ENCODE results near the gene MKNK1.

The MKNK1 gene

GRCh38 chr1:46575300-46575699 is 28.8 kb downstream of the MKNK1 start:
- DNase-seq = no peak

GRCh38 chr1:46571691-46572225 is 32.3 kb downstream of the MKNK1 start:
- Histone ChIP-seq H3K4me3 (ENCODE audit: low read depth, low read length) (no peak overlapping the region), H3K36me3 (no peaks in the 10 kb centered on the region), H3K4me1 (no peaks in the 10 kb centered on the region), H3K27me3 (no peaks in the 10 kb centered on the region), H3K9me3 (no peaks in the 10 kb centered on the region)
- no peak for DNase-seq
- TF ChIP-seq, protein P1, sequence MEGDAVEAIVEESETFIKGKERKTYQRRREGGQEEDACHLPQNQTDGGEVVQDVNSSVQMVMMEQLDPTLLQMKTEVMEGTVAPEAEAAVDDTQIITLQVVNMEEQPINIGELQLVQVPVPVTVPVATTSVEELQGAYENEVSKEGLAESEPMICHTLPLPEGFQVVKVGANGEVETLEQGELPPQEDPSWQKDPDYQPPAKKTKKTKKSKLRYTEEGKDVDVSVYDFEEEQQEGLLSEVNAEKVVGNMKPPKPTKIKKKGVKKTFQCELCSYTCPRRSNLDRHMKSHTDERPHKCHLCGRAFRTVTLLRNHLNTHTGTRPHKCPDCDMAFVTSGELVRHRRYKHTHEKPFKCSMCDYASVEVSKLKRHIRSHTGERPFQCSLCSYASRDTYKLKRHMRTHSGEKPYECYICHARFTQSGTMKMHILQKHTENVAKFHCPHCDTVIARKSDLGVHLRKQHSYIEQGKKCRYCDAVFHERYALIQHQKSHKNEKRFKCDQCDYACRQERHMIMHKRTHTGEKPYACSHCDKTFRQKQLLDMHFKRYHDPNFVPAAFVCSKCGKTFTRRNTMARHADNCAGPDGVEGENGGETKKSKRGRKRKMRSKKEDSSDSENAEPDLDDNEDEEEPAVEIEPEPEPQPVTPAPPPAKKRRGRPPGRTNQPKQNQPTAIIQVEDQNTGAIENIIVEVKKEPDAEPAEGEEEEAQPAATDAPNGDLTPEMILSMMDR (IDR thresholded peaks at IDR 0.05; ENCODE audit: low read depth, low read length) = no peak

More at GRCh38 chr1:46575300-46575699, 28.8 kb downstream of the MKNK1 start:
- no peaks in the 10 kb centered on the region for H3K36me3 ChIP-seq
- no peaks in the 10 kb centered on the region for H3K27me3 ChIP-seq
- no peaks in the 10 kb centered on the region for H3K9me3 ChIP-seq
- no peaks in the 10 kb centered on the region for H3K4me1 ChIP-seq
- TF ChIP-seq, protein P1 (IDR thresholded peaks at IDR 0.05; ENCODE audit: low read depth, low read length) = no peak
- H3K4me3 ChIP-seq (ENCODE audit: low read depth, low read length) = no peak overlapping the region

DNA sequence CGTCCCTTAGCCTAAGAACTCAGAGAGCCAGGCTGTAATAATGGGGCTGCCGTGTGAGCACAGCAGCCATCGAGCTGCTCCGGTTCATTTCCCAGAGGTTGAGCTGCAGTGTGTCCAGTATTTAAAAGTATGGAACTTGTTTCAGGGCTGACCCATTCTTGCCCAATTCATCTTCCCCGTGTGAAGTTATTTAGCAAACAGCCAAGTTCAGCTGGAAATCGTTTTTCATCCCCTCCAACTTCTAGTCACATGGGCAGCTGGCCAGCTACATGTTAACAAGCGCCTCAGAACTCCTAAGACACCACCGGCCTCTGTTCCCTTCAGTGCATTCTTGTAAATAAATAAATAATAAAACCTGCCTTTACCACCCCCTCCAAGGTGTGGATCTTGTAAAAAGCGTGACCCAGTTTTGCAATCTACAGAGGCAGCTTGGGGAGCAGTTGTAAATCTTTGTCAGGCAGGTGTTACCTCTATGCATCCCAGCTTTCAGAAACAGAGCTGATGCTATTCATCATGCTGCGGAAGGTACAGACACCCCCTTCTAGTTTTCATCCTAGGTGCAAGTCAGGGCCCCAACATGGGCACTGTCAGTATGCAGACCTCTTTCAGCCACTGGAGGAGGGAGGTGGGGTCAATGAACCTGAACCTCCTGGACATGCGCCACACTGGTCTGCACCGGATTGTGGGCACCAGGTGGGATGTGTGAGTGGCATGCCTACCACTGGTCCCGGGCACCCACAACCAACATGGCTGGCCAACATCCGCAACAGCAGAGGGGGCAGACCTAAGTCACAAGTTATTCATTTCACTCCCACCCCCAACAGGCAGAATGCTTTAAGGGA is 34.0 kb downstream of the MKNK1 start:
- H3K9me3 ChIP-seq = no peaks in the 10 kb centered on the region
- TF ChIP-seq, protein P1 (IDR thresholded peaks at IDR 0.05; ENCODE audit: low read depth, low read length) = no peak
- DNase-seq = no peak

GRCh38 chr1:46569116-46569515 is 35.0 kb downstream of the MKNK1 start:
- TF ChIP-seq, protein P1 (IDR thresholded peaks at IDR 0.05; ENCODE audit: low read depth, low read length) = no peak
- no peak for DNase-seq
- no peaks in the 10 kb centered on the region for H3K9me3 ChIP-seq
- H3K4me1 ChIP-seq = no peaks in the 10 kb centered on the region
- H3K36me3 ChIP-seq = no peaks in the 10 kb centered on the region
- no peak overlapping the region for H3K4me3 ChIP-seq (ENCODE audit: low read depth, low read length)
- H3K27me3 ChIP-seq = no peaks in the 10 kb centered on the region

More for the DNA sequence above, 34.0 kb downstream of the MKNK1 start:
- no peaks in the 10 kb centered on the region for H3K4me1 ChIP-seq
- H3K4me3 ChIP-seq (ENCODE audit: low read depth, low read length) = no peak overlapping the region
- no peaks in the 10 kb centered on the region for H3K27me3 ChIP-seq
- no peaks in the 10 kb centered on the region for H3K36me3 ChIP-seq

- DNase-seq = no peak
These were observed 35.6 kb downstream of the MKNK1 start for GRCh38 chr1:46568461-46568891.

More at GRCh38 chr1:46568461-46568891, 35.6 kb downstream of the MKNK1 start:
- H3K4me3 ChIP-seq (ENCODE audit: low read depth, low read length) = no peak overlapping the region
- H3K9me3 ChIP-seq = no peaks in the 10 kb centered on the region
- TF ChIP-seq, protein P1 (IDR thresholded peaks at IDR 0.05; ENCODE audit: low read depth, low read length) = no peak
- no peaks in the 10 kb centered on the region for H3K4me1 ChIP-seq
- H3K27me3 ChIP-seq = no peaks in the 10 kb centered on the region
- H3K36me3 ChIP-seq = no peaks in the 10 kb centered on the region

All from BE2C (cell line).